Osteocyte (in vitro differentiated cells): ENCODE data around the gene GNAI2. TPM values are rescaled to one million over a fixed set of nuclear protein-coding genes. Genes with fewer than 3 reads are reported as not detected.
"Not testable (repeated sequence)": the region's sequence is repeated elsewhere in the genome, so short reads cannot be mapped to it uniquely, and the experiment has no call there.

Experiments
- DNase-seq: peaks from one replicate; pipeline ENCODE4 v3.0.0; 2021; ENCODE audit warnings: mixed read lengths; ENCODE audit not compliant: unreplicated experiment; ENCODE audit errors: extremely low spot score
- H3K27ac Mint-ChIP-seq: one replicate; pipeline ENCODE4 v1.8.0; 2021; ENCODE audit warnings: mild to moderate bottlenecking, mixed read lengths; ENCODE audit not compliant: unreplicated experiment
- H3K27me3 Mint-ChIP-seq: one replicate; pipeline ENCODE4 v1.8.0; 2021; ENCODE audit warnings: mixed read lengths; ENCODE audit not compliant: unreplicated experiment
- H3K36me3 Mint-ChIP-seq: one replicate; pipeline ENCODE4 v1.8.0; 2021; ENCODE audit warnings: mixed read lengths; ENCODE audit not compliant: unreplicated experiment
- H3K4me1 Mint-ChIP-seq: one replicate; pipeline ENCODE4 v1.8.0; 2021; ENCODE audit warnings: mixed read lengths; ENCODE audit not compliant: unreplicated experiment
- H3K4me3 Mint-ChIP-seq: one replicate; pipeline ENCODE4 v1.8.0; 2021; ENCODE audit warnings: mild to moderate bottlenecking, moderate library complexity, mixed read lengths; ENCODE audit not compliant: unreplicated experiment
- H3K9me3 Mint-ChIP-seq: one replicate; pipeline ENCODE4 v1.8.0; 2021; ENCODE audit warnings: mixed read lengths; ENCODE audit not compliant: unreplicated experiment
- CTCF ChIP-seq: fragments of 200-600 bp; sonication (generic); IDR thresholded peaks from 2 replicates; pipeline ENCODE4 v1.5.0; 2021; ENCODE audit warnings: antibody characterized with exemption, mild to moderate bottlenecking, moderate library complexity
- total RNA-seq: library from RNA; stranded (reverse); gene quantifications from 2 replicates; pipeline ENCODE4 v1.2.1, GENCODE V29; 2021

GNAI2 gene
- total RNA-seq, 1 donor from 2014 or later = 340 TPM

- Mint-ChIP-seq H3K27me3 (peaks cover 12% of the 10 kb centered on the region), H3K9me3 (no peaks in the 10 kb centered on the region), H3K4me1 (peaks cover 10% of the 10 kb centered on the region)
Observed at GRCh38 chr3:50279255-50280016, 43.4 kb downstream of the GNAI2 start.

DNA sequence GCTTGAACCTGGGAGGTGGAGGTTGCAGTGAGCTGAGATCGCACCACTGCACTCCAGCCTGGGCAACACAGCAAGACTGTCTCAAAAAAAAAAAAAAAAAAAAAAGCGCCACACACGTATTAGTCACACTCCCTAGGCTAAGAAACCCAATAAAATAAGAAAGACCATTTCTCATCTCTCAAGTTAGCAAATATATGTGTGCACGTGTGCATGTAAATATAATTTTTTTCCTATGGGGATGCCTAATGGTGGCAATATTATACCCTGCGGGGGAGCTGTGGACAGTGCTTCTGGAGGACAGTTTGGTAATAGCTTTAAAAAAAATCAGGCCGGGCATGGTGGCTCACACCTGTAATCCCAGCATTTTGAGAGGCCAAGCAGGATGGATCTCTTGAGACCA, 48.1 kb downstream of the GNAI2 start:
- not testable (repeated sequence) for H3K27ac Mint-ChIP-seq, H3K4me1 Mint-ChIP-seq, H3K9me3 Mint-ChIP-seq, H3K36me3 Mint-ChIP-seq, DNase-seq, H3K4me3 Mint-ChIP-seq, H3K27me3 Mint-ChIP-seq

More at GRCh38 chr3:50279255-50280016, 43.4 kb downstream of the GNAI2 start:
- no peak for DNase-seq
- no peak overlapping the region for H3K27ac Mint-ChIP-seq
- H3K4me3 Mint-ChIP-seq = no peak overlapping the region
- H3K36me3 Mint-ChIP-seq = no peaks in the 10 kb centered on the region
- TF ChIP-seq CTCF = no peak

DNA sequence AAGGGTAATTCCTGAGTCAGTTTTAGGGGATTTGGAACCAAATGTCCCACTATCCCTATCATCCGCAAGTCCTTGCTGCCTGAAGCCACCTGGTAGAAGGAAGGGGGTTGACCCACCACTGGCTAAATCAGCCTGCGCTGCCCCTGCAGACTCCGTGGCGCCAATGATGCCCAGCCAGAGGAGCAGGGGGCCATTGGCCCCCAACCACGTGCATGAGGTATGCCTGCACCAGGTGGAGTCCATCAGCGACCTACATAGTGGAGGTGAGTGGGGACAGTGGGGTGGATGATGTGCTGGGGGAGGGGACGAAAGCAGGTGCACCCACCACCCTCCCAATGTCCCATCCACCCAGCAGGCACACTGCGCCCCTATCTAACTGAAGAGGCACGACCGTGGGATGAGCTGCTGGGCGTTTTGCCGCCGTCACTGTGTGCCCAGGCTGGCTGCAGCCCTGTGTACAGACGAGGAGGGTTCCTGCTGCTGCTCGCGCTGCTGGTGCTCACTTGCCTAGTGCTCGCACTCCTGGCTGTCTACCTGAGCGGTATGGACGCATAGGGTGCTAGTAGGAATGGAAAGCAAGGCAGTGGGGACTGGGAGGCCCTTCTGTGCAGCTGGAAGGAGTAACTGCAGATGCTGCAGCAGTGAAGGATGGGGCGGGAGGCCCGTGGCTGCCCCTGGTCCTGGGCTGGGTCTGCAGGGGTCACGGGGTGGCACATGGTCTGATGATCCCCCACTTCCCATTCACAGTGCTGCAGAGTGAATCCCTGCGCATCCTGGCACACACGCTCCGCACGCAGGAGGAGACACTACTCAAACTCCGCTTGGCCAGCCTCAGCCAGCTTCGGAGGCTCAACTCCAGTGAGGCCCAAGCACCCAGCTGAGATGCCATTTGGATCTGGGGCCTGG, 50.6 kb downstream of the GNAI2 start:
- H3K4me3 Mint-ChIP-seq = no peak overlapping the region
- H3K27ac Mint-ChIP-seq = no peak overlapping the region
- no peaks in the 10 kb centered on the region for H3K27me3 Mint-ChIP-seq
- no peak for DNase-seq
- H3K4me1 Mint-ChIP-seq = peaks cover 7% of the 10 kb centered on the region
- H3K9me3 Mint-ChIP-seq = no peaks in the 10 kb centered on the region
- peaks cover 3% of the 10 kb centered on the region for H3K36me3 Mint-ChIP-seq
- TF ChIP-seq CTCF = no peak

- Mint-ChIP-seq H3K27ac (no peak overlapping the region), H3K27me3 (no peaks in the 10 kb centered on the region), H3K4me3 (no peak overlapping the region), H3K4me1 (peaks cover 8% of the 10 kb centered on the region), H3K36me3 (peaks cover 3% of the 10 kb centered on the region), H3K9me3 (no peaks in the 10 kb centered on the region)
- no peak for DNase-seq
- no peak for TF ChIP-seq CTCF
Observed at GRCh38 chr3:50287262-50287661, 51.3 kb downstream of the GNAI2 start.

DNA sequence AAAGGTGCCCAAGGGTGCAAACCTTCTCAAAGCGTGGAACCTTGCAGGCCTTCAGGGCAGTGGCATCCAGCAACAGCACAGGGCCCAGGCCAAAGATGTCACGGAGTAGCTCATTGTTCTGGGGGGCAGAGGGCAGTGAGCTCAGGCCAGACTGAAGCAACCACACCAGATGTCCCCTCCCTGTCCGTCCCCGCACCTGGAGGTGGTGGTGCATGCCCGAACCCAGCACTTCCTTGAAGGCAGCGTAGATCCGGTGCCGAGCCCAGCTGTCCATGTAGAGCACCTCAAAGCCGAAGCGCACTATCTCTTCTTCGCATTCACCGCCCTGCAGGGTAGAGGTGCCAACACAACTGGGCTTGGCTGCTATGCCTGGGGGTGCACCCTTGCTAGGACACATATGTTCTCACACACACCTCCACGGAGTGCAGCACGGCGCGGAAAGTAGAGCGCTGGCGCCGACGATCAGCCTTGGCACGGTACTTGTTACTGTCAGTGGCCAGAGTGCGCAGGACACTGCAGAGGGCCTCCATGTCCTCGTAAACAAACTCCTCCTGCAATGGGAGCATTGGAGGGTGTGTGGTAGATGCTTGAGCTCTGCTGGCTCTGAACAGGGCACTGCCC, 52.5 kb downstream of the GNAI2 start:
- no peak overlapping the region for H3K4me3 Mint-ChIP-seq
- H3K36me3 Mint-ChIP-seq = peaks cover 3% of the 10 kb centered on the region
- TF ChIP-seq CTCF = no peak
- no peaks in the 10 kb centered on the region for H3K27me3 Mint-ChIP-seq
- no peak overlapping the region for H3K27ac Mint-ChIP-seq
- H3K9me3 Mint-ChIP-seq = no peaks in the 10 kb centered on the region
- no peak for DNase-seq
- H3K4me1 Mint-ChIP-seq = peaks cover 14% of the 10 kb centered on the region
